ENCODE measurements around the gene C19orf53. TPM values are rescaled to one million over a fixed set of nuclear protein-coding genes. Genes with fewer than 3 reads are reported as not detected.
A peak's percentile ranks its signal among the peaks of the same experiment; 100 is the strongest.

The C19orf53 gene
- total and polyA plus RNA-seq, 9 of the 15 experiments (the other 6 are each of a cell fraction or from before 2014, with no cell fraction given) = 98.5 to 441 (median 164) TPM

DNA sequence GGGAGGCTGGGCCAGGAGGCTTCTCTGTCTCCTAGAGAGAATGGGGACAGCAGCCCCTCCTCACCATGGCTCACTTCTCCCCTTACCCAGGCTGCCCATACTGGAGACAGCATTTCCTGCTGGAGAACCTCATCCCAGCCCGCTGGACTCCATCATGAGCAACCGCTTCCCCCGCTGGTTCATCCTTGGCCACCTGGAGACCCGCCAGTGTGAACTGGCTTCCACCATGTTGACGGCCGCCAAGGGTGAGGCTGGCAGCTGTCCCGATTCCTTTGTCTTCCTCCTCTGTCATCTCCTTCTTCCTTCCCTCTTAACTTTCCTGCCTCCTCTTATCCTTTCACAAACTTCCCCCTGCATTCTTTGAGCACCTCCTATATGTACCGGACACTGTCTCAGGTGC, 49.0 kb downstream of the C19orf53 start:
- no peaks in the 10 kb centered on the region for H4K20me1 ChIP-seq (replicated peaks; ENCODE audit: control insufficient read depth, insufficient read depth, low read length)
- no peaks in the 10 kb centered on the region for H3K79me2 ChIP-seq (ENCODE audit: control insufficient read depth, insufficient read depth, low read length)
- DNase-seq (ENCODE audit: extremely low read depth in 1 of 4, low spot score in 3 of 4) = no peak
- no peak for TF ChIP-seq FOXA3 (CRISPR knock-in tag; conservative IDR thresholded peaks at IDR 0.05 in 1 of 2, IDR thresholded peaks at IDR 0.05 in 1 of 2)
- TF ChIP-seq, protein P1, sequence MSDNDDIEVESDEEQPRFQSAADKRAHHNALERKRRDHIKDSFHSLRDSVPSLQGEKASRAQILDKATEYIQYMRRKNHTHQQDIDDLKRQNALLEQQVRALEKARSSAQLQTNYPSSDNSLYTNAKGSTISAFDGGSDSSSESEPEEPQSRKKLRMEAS (CRISPR knock-in tag; IDR thresholded peaks at IDR 0.05) = no peak
- TF ChIP-seq, protein P2, sequence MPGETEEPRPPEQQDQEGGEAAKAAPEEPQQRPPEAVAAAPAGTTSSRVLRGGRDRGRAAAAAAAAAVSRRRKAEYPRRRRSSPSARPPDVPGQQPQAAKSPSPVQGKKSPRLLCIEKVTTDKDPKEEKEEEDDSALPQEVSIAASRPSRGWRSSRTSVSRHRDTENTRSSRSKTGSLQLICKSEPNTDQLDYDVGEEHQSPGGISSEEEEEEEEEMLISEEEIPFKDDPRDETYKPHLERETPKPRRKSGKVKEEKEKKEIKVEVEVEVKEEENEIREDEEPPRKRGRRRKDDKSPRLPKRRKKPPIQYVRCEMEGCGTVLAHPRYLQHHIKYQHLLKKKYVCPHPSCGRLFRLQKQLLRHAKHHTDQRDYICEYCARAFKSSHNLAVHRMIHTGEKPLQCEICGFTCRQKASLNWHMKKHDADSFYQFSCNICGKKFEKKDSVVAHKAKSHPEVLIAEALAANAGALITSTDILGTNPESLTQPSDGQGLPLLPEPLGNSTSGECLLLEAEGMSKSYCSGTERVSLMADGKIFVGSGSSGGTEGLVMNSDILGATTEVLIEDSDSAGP (CRISPR knock-in tag; IDR thresholded peaks at IDR 0.05) = no peak
- TF ChIP-seq HDAC6 (IDR thresholded peaks at IDR 0.05; ENCODE audit: low read depth, low read length) = no peak
- TF ChIP-seq PHF21A (IDR thresholded peaks at IDR 0.05; ENCODE audit: borderline replicate concordance, low read depth) = 0 out of 2 replicates have a peak, but pooled peaks have one; percentile 10
- no peaks in the 10 kb centered on the region for H3K36me3 ChIP-seq (ENCODE audit: control insufficient read depth, insufficient read depth, low read length)
- ChIA-PET CTCF (ENCODE audit: low intra/inter-chr PET ratio) (no interaction called here), POLR2A (no interaction called here)
- no peaks in the 10 kb centered on the region for H3K9me1 ChIP-seq (ENCODE audit: control insufficient read depth, insufficient read depth, low read length)
- no TSS peak for BruUV-seq (replicated peaks)
- H3K4me2 ChIP-seq (ENCODE audit: insufficient read depth, low read length) = no peak overlapping the region
- no peak for FAIRE-seq
- in situ Hi-C loops (cut with MboI) (no loop called here), intact Hi-C loops (cut with micrococcal nuclease) (no loop called here)
- peaks cover 8 to 29% of the 10 kb centered on the region in 2 experiments; a peak in 4 of 5 replicates for H3K4me1 ChIP-seq (replicated peaks in 1 of 2; ENCODE audit: control insufficient read depth in 2 of 2, insufficient read depth in 2 of 2, low read length in 2 of 2)
- no peak for ATAC-seq
- H3K4me3 ChIP-seq = no peak overlapping the region
- 54% methylated on average over 4 of the region's 8 CpGs for WGBS (ENCODE audit: insufficient coverage, low coverage, missing lambda C conversion rate)
- no peaks in the 10 kb centered on the region for H3K27me3 ChIP-seq (ENCODE audit: control insufficient read depth in 2 of 2, insufficient read depth in 2 of 2, low read length in 2 of 2)
- no peaks in the 10 kb centered on the region for H3K9me3 ChIP-seq (replicated peaks; ENCODE audit: control insufficient read depth, insufficient read depth, low read depth, low read length)
- H3K9ac ChIP-seq (ENCODE audit: insufficient read depth in 1 of 2, low read depth in 2 of 2, low read length in 2 of 2) = no peak overlapping the region
- H3K27ac ChIP-seq (ENCODE audit: extremely low read depth, low read depth, low read length) = no peak overlapping the region
- H2AFZ ChIP-seq (ENCODE audit: low read depth, low read length) = no peak overlapping the region

Measured in K562 (cell line).